IMR-90 (cell line): ENCODE results near the gene COTL1.

Source experiments
- CEBPB ChIP-seq: IDR thresholded peaks from 2 replicates; pipeline ENCODE4 v1.6.1; 2012; ENCODE audit warnings: low read depth, low read length, improper control_type of control experiment
- MAFK ChIP-seq: IDR thresholded peaks from 2 replicates; pipeline ENCODE4 v1.6.1; 2012; ENCODE audit warnings: low read depth, low read length, improper control_type of control experiment
- MXI1 ChIP-seq: IDR thresholded peaks from 2 replicates; pipeline ENCODE4 v1.6.1; 2012; ENCODE audit warnings: low read depth, mild to moderate bottlenecking, low read length, moderate library complexity, borderline replicate concordance
- NFE2L2 ChIP-seq: fragments of 150-350 bp; IDR thresholded peaks from 2 replicates; pipeline ENCODE4 v1.6.1; 2016; ENCODE audit warnings: low read depth, mild to moderate bottlenecking, low read length
- POLR2A ChIP-seq: IDR thresholded peaks from 2 replicates; pipeline ENCODE4 v1.6.1; 2012; ENCODE audit warnings: mild to moderate bottlenecking, low read depth, low read length
- RAD21 ChIP-seq: IDR thresholded peaks from 2 replicates; pipeline ENCODE4 v1.6.1; 2012; ENCODE audit warnings: low read length, improper control_type of control experiment
- RCOR1 ChIP-seq: IDR thresholded peaks from 2 replicates; pipeline ENCODE4 v1.6.1; 2012; ENCODE audit warnings: mild to moderate bottlenecking, low read length, improper control_type of control experiment; ENCODE audit not compliant: insufficient replicate concordance
- RFX5 ChIP-seq: IDR thresholded peaks from 2 replicates; pipeline ENCODE4 v1.8.0; 2012; ENCODE audit warnings: low read depth, mild to moderate bottlenecking, low read length, moderate library complexity
- SMC3 ChIP-seq: fragments of 150-350 bp; IDR thresholded peaks from 2 replicates; pipeline ENCODE4 v1.6.1; 2016; ENCODE audit warnings: low read depth, mild to moderate bottlenecking, antibody characterized with exemption, low read length, moderate library complexity
- USF2 ChIP-seq: fragments of 150-350 bp; IDR thresholded peaks from 2 replicates; pipeline ENCODE4 v1.6.1; 2017; ENCODE audit warnings: mild to moderate bottlenecking, antibody characterized with exemption, low read length, low read depth
- TF ChIP-seq, protein P1 (sequence below): conservative IDR thresholded peaks from 2 replicates; pipeline ENCODE4 v1.5.1; 2012; ENCODE audit warnings: mild to moderate bottlenecking, low read depth, low read length, improper control_type of control experiment

- TF ChIP-seq, protein P1, sequence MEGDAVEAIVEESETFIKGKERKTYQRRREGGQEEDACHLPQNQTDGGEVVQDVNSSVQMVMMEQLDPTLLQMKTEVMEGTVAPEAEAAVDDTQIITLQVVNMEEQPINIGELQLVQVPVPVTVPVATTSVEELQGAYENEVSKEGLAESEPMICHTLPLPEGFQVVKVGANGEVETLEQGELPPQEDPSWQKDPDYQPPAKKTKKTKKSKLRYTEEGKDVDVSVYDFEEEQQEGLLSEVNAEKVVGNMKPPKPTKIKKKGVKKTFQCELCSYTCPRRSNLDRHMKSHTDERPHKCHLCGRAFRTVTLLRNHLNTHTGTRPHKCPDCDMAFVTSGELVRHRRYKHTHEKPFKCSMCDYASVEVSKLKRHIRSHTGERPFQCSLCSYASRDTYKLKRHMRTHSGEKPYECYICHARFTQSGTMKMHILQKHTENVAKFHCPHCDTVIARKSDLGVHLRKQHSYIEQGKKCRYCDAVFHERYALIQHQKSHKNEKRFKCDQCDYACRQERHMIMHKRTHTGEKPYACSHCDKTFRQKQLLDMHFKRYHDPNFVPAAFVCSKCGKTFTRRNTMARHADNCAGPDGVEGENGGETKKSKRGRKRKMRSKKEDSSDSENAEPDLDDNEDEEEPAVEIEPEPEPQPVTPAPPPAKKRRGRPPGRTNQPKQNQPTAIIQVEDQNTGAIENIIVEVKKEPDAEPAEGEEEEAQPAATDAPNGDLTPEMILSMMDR = no peak
- TF ChIP-seq POLR2A (no peak), MXI1 (no peak), NFE2L2 (no peak), USF2 (no peak), CEBPB (no peak), RFX5 (no peak), SMC3 (no peak), MAFK (no peak), RCOR1 (no peak), RAD21 (no peak)
Measured at GRCh38 chr16:84530590-84530989, 87.3 kb downstream of the COTL1 start.
